Frontal cortex (tissue), 4 donors: ENCODE results near the gene TEX2. TPM values are rescaled to one million over a fixed set of nuclear protein-coding genes. Genes with fewer than 3 reads are reported as not detected.
A peak's percentile ranks its signal among the peaks of the same experiment; 100 is the strongest.
"Not testable (repeated sequence)": the region's sequence is repeated elsewhere in the genome, so short reads cannot be mapped to it uniquely, and the experiment has no call there.

Experiments
- DNase-seq, 2 donors: peaks; one replicate each; pipeline ENCODE4 v3.0.0; 2012; ENCODE audit warnings: low spot score in 2 of 2
- FAIRE-seq: peaks from 2 replicates; lab custom pipeline; 2012; peaks lifted over from hg19 to GRCh38; lab: Jason Lieb, UNC
- total RNA-seq: library from RNA; depleted of rRNA; stranded (reverse); fragments of >200 nt; gene quantifications from one replicate; pipeline ENCODE4 v1.2.3, GENCODE V29; 2014
- donor health status: control.
- donor health status: control.
- donor health status: control.

Gene TEX2
- total RNA-seq, 1 donor from 2014 or later, result 31.8 TPM

GRCh38 chr17:64217249-64217691 is 45.8 kb downstream of the TEX2 start:
- DNase-seq, result no peak
- FAIRE-seq, result no peak

- FAIRE-seq, result no peak
These were observed 46.5 kb downstream of the TEX2 start for GRCh38 chr17:64216338-64217248.

GRCh38 chr17:64216000-64216337 is 47.1 kb downstream of the TEX2 start:
- DNase-seq (no peak), FAIRE-seq (no peak)

More at GRCh38 chr17:64216338-64217248, 46.5 kb downstream of the TEX2 start:
- no peak for DNase-seq

GRCh38 chr17:64214950-64215349 is 48.1 kb downstream of the TEX2 start:
- no peak for DNase-seq
- FAIRE-seq, result no peak

GRCh38 chr17:64213995-64214811 is 48.9 kb downstream of the TEX2 start:
- no peak for DNase-seq
- FAIRE-seq, result no peak

- DNase-seq (no peak), FAIRE-seq (no peak)
These were observed 50.9 kb downstream of the TEX2 start for GRCh38 chr17:64212122-64212521.

- no peak for FAIRE-seq
- DNase-seq, result no peak
These were observed 53.1 kb downstream of the TEX2 start for GRCh38 chr17:64209983-64210382.

- no peak for DNase-seq
- FAIRE-seq, result no peak
These were observed 53.6 kb downstream of the TEX2 start for GRCh38 chr17:64209356-64209941.

GRCh38 chr17:64208656-64209055 is 54.4 kb downstream of the TEX2 start:
- not testable (repeated sequence) for DNase-seq, FAIRE-seq

- DNase-seq (no peak), FAIRE-seq (no peak)
These were observed 57.3 kb downstream of the TEX2 start for GRCh38 chr17:64205804-64206203.

GRCh38 chr17:64203630-64204029 is 59.4 kb downstream of the TEX2 start:
- FAIRE-seq (no peak), DNase-seq (no peak)

GRCh38 chr17:64202683-64203344 is 60.2 kb downstream of the TEX2 start:
- FAIRE-seq, result no peak

GRCh38 chr17:64200080-64201032 is 62.7 kb downstream of the TEX2 start:
- DNase-seq (no peak), FAIRE-seq (no peak)

More at GRCh38 chr17:64202683-64203344, 60.2 kb downstream of the TEX2 start:
- peak; percentile 30 to 37 for DNase-seq

GRCh38 chr17:64198331-64199090 is 64.5 kb downstream of the TEX2 start:
- FAIRE-seq (no peak), DNase-seq (no peak)

GRCh38 chr17:64196601-64197000 is 66.5 kb downstream of the TEX2 start:
- no peak for DNase-seq
- no peak for FAIRE-seq

GRCh38 chr17:64193561-64193960 is 69.5 kb downstream of the TEX2 start:
- DNase-seq, result no peak

GRCh38 chr17:64192589-64192988 is 70.5 kb downstream of the TEX2 start:
- no peak for FAIRE-seq
- no peak for DNase-seq

More at GRCh38 chr17:64193561-64193960, 69.5 kb downstream of the TEX2 start:
- no peak for FAIRE-seq

GRCh38 chr17:64190472-64190871 is 72.6 kb downstream of the TEX2 start:
- FAIRE-seq, result no peak

More at GRCh38 chr17:64190472-64190871, 72.6 kb downstream of the TEX2 start:
- no peak for DNase-seq
